Psoas muscle (tissue), 8 donors: ENCODE results near the gene REV3L. TPM values are rescaled to one million over a fixed set of nuclear protein-coding genes. Genes with fewer than 3 reads are reported as not detected.

Experiments
- ATAC-seq, 4 donors: fragments of 200-7000 bp; cut with Tn5 transposase; one replicate each; pipeline ENCODE4 v1.9.1; 2020; ENCODE audit warnings: moderate library complexity in 3 of 4, mild to moderate bottlenecking in 2 of 4
- DNase-seq, 2 donors: peaks; one replicate each; pipeline ENCODE4 v3.0.0-alpha.2; 2020
- H3K27ac ChIP-seq: fragments of 200-600 bp; one replicate; pipeline ENCODE4 v1.8.0; 2022
- H3K27me3 ChIP-seq, 3 donors: fragments of 200-600 bp in 1 of 3; one replicate each; pipeline versions ENCODE4 v1.6.1 to v1.8.0; 2013 to 2022; ENCODE audit warnings: low read length in 2 of 3, mild to moderate bottlenecking in 2 of 3, moderate library complexity in 1 of 3; ENCODE audit not compliant: insufficient read depth in 3 of 3
- H3K36me3 ChIP-seq, 2 donors: fragments of 200-600 bp in 1 of 2; one replicate each; pipeline versions ENCODE4 v1.6.1 to v1.8.0; 2013 to 2022; ENCODE audit warnings: low read depth in 1 of 2, mild to moderate bottlenecking in 1 of 2, moderate library complexity in 1 of 2; ENCODE audit not compliant: insufficient read depth in 1 of 2
- H3K4me1 ChIP-seq: fragments of 200-600 bp; one replicate; pipeline ENCODE4 v1.8.0; 2022
- H3K4me3 ChIP-seq: fragments of 200-600 bp; one replicate; pipeline ENCODE4 v1.8.0; 2022; ENCODE audit warnings: mild to moderate bottlenecking
- H3K9me3 ChIP-seq: fragments of 200-600 bp; one replicate; pipeline ENCODE4 v1.8.0; 2022
- WGBS, 3 donors: extraction: QIAGEN DNeasy Blood & Tissue Kit; methylation state at CpG; one replicate each; pipeline versions ENCODE4 v1.1.6 to v1.1.7; 2013; 5-methylcytosine and 5-hydroxymethylcytosine counted together
- intact Hi-C, 2 donors: fragments of 100-400 bp; cut with DNase I; formaldehyde crosslinking; loops; one replicate each; pipeline versions ENCODE4 v1.11.0 to v1.14.2; 2022
- polyA plus RNA-seq, 3 donors: library from polyadenylated mRNA; stranded (reverse); fragments of 200-250 nt; gene quantifications; one replicate each; pipeline ENCODE4 v1.2.3, GENCODE V29; 2013
- total RNA-seq, 4 donors: library from RNA; stranded (reverse); fragmentation: NEBNext Ultra II Directional in 2 of 4; extraction: Animal tissue kit (Norgen Biotek cat#: 25700) in 2 of 4; gene quantifications; one replicate each; pipeline versions ENCODE4 v1.2.1 to v1.2.4, GENCODE V29; 2021 to 2023
- TF ChIP-seq, protein P1 (sequence below): fragments of 200-600 bp; IDR thresholded peaks from one replicate; pipeline ENCODE4 v1.8.0; 2022; ENCODE audit warnings: antibody characterized with exemption
- donor health status: healthy with polysubstance abuse.
- donor health status: DM: no; HTN: no; CAD: no; lungs with moderate emphysema.
- donor health status: Bipolar disorder and iron deficiency.
- donor health status: healthy.
- donor health status: DM: yes; HTN: yes; CAD: no.
- donor health status: DM: no; HTN: no; CAD: no.
- donor health status: DM: no; HTN: no; CAD: no.
- donor health status: DM: yes; HTN: yes; CAD: no.

REV3L gene
- total and polyA plus RNA-seq, 7 donors, result 9.0 to 36.3 (median 18.8) TPM

DNA sequence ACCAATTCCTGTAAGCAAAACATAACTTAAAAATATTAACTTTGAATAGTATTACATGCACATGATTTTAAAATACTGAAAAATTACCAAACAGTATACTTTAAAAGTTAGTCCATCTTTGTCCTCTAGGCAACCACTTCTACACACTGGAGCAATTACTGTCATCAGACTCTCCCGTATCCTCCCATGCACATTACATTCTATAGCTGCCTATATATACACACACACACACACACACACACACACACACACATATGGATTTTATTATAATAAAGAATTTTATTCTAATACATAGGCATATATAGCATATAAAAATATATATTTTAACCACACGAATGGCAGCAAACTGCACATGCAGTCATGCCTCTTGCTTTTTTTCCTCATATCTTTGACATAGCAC lies 8.2 kb downstream of the REV3L start:
- Histone ChIP-seq H3K9me3 (no peaks in the 10 kb centered on the region), H3K36me3 (peaks cover 0 to 7% of the 10 kb centered on the region in 2 donors), H3K4me3 (no peak overlapping the region), H3K27ac (no peak overlapping the region), H3K4me1 (peaks cover 66% of the 10 kb centered on the region), H3K27me3 (no peaks in the 10 kb centered on the region)
- DNase-seq (no peak), ATAC-seq (no peak)
- WGBS, 3 donors, result 80 to 89% (median 88%) methylated on average over 2 of the region's 2 CpGs
- intact Hi-C loops, result no loop called here
- TF ChIP-seq, protein P1, sequence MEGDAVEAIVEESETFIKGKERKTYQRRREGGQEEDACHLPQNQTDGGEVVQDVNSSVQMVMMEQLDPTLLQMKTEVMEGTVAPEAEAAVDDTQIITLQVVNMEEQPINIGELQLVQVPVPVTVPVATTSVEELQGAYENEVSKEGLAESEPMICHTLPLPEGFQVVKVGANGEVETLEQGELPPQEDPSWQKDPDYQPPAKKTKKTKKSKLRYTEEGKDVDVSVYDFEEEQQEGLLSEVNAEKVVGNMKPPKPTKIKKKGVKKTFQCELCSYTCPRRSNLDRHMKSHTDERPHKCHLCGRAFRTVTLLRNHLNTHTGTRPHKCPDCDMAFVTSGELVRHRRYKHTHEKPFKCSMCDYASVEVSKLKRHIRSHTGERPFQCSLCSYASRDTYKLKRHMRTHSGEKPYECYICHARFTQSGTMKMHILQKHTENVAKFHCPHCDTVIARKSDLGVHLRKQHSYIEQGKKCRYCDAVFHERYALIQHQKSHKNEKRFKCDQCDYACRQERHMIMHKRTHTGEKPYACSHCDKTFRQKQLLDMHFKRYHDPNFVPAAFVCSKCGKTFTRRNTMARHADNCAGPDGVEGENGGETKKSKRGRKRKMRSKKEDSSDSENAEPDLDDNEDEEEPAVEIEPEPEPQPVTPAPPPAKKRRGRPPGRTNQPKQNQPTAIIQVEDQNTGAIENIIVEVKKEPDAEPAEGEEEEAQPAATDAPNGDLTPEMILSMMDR, result no peak

DNA sequence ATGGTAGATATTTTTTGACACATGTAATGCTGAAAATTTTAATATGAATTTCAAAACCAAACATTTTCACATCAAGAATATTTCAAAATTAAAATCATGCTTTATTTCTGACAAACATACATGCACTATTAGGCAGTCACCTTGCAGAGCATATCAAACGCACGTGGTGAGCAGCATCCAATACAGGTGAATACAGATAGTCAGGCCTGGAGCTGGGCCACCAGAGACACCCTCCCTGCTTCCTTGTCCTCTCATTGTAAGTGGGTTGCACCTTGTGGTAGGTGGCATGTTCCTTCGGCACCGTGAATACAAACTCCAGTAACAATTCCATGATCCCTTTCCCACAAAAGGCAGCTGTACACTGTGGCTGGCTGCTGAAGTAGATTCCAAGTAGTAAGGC lies 8.9 kb downstream of the REV3L start:
- H3K27ac ChIP-seq, result no peak overlapping the region
- H3K4me1 ChIP-seq, result peaks cover 68% of the 10 kb centered on the region
- H3K27me3 ChIP-seq, result no peaks in the 10 kb centered on the region
- TF ChIP-seq, protein P1, result no peak
- intact Hi-C loops, result no loop called here
- no peaks in the 10 kb centered on the region for H3K9me3 ChIP-seq
- DNase-seq (no peak), ATAC-seq (no peak)
- H3K36me3 ChIP-seq, result peaks cover 0 to 7% of the 10 kb centered on the region in 2 donors
- 61 to 72% (median 66%) methylated on average over 4 of the region's 4 CpGs for WGBS, 3 donors
- no peak overlapping the region for H3K4me3 ChIP-seq

DNA sequence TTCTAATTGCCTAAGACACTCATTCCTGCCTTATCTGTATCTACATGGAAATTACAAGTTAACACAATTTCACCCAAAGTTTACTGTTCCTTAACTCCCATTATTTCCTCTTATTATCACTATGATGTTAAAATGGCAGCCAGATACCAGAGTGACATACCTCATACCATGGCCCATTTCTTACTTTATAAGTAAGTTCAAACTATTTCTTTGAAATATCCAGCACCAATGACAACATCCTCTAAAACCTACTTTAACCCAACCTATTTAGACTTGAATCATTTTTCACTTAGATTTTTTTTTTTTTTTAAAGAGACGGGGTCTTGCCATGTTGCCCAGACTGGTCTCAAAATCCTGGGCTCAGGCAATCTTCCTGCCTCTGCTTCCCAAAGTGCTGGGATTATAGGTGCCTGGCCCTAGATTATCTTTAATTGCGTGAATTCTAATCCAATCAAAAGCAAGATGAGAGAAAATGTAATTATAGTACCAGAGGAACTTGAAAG lies 10.0 kb downstream of the REV3L start:
- Histone ChIP-seq H3K4me3 (no peak overlapping the region), H3K9me3 (no peaks in the 10 kb centered on the region), H3K4me1 (peaks cover 66% of the 10 kb centered on the region), H3K27ac (no peak overlapping the region), H3K36me3 (peaks cover 0 to 7% of the 10 kb centered on the region in 2 donors), H3K27me3 (no peaks in the 10 kb centered on the region)
- intact Hi-C loops, result no loop called here
- 95 to 97% (median 97%) methylated on average over 2 of the region's 2 CpGs for WGBS, 3 donors
- ATAC-seq (no peak), DNase-seq (no peak)
- TF ChIP-seq, protein P1, result no peak

- Histone ChIP-seq H3K4me1 (peaks cover 64% of the 10 kb centered on the region), H3K4me3 (no peak overlapping the region), H3K36me3 (peaks cover 0 to 12% of the 10 kb centered on the region in 2 donors), H3K9me3 (no peaks in the 10 kb centered on the region), H3K27me3 (no peaks in the 10 kb centered on the region), H3K27ac (no peak overlapping the region)
- ATAC-seq (no peak), DNase-seq (no peak)
- 98 to 100% (median 100%) methylated on average over 1 of the region's 1 CpG for WGBS, 3 donors
- intact Hi-C loops, result no loop called here
- TF ChIP-seq, protein P1, result no peak
Observed at GRCh38 chr6:111471958-111472357, 11.1 kb downstream of the REV3L start.

DNA sequence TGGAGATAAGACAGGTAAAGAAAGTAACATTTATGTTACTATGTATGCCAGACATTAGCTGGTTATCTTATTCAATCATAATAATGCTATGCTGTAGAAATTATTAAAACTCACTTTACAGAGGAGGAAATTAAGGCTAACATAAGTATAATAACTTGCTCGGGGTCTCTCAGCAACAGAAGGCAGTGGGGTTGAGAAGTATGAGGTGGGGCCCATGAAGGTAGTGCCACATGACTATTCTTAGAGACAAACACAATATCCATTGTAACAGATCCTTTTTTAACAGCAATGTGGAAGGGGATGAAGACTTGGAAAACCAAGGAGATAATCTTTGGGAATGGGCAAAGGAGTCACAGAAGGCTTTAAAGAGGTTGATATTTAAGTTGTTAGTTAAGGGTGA lies 11.5 kb downstream of the REV3L start:
- TF ChIP-seq, protein P1, result no peak
- ATAC-seq (no peak), DNase-seq (no peak)
- WGBS, 3 donors, result 42 to 97% (median 48%) methylated on average over 1 of the region's 1 CpG
- Histone ChIP-seq H3K36me3 (peaks cover 0 to 12% of the 10 kb centered on the region in 2 donors), H3K27ac (no peak overlapping the region), H3K27me3 (no peaks in the 10 kb centered on the region), H3K4me3 (no peak overlapping the region), H3K9me3 (no peaks in the 10 kb centered on the region), H3K4me1 (peaks cover 63% of the 10 kb centered on the region)
- intact Hi-C loops, result no loop called here
